Adrenal gland (tissue), 5 donors: Measurements from ENCODE around the gene STK11IP.

Experiments
- POLR2A ChIP-seq, 2 donors: fragments of 450-650 bp; IDR thresholded peaks; one replicate each; pipeline ENCODE4 v1.6.1; 2017; ENCODE audit warnings: antibody characterized with exemption in 2 of 2, mild to moderate bottlenecking in 2 of 2, moderate library complexity in 1 of 2
- TF ChIP-seq, protein P1 (sequence below), 6 experiments: fragments of 450-650 bp in 4 of 6; fragments of 200-600 bp in 2 of 6; sonication (generic) in 1 of 6; IDR thresholded peaks; 1 replicate in 5 of 6; 2 replicates in 1 of 6; pipeline versions ENCODE4 v1.5.1 to v1.8.0; 2016 to 2021; ENCODE audit warnings: antibody characterized with exemption in 6 of 6, mild to moderate bottlenecking in 2 of 6, moderate library complexity in 1 of 6
- donor health status: DM: no; HTN: no; CAD: no.

DNA sequence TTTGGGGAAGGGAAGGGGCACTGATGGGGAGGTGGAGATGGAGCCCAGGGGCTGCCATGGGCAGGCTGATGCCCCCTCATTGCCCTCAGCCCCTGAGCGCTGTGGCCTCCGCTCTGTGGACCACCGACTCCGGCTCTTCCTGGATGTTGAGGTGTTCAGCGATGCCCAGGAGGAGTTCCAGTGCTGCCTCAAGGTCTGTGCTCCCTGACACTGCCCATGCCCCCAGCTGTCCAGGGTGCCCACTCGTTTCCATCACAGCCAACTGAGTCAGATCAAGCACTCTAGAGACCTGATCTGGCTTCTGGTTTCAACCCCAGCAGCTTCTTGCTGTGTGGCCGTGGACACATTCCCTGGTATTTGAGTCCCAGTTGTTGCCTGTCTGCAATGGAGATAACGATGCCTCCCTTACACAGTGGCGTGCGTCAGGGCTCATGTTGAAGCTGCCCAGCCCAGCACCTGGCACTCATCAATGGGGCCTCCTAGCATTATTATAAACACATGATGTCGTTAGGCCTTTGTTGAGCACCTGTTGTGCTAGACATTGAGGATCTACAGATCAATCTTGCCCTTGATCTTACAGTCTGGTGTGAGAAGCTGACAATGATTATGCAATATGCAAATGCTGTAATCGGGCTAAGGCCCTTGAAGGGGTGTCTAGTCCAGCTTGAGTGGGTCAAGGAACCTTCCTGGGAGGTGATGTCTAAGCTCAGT, 14.4 kb downstream of the STK11IP start:
- no peak for TF ChIP-seq POLR2A (IDR thresholded peaks at IDR 0.05)
- TF ChIP-seq, protein P1, sequence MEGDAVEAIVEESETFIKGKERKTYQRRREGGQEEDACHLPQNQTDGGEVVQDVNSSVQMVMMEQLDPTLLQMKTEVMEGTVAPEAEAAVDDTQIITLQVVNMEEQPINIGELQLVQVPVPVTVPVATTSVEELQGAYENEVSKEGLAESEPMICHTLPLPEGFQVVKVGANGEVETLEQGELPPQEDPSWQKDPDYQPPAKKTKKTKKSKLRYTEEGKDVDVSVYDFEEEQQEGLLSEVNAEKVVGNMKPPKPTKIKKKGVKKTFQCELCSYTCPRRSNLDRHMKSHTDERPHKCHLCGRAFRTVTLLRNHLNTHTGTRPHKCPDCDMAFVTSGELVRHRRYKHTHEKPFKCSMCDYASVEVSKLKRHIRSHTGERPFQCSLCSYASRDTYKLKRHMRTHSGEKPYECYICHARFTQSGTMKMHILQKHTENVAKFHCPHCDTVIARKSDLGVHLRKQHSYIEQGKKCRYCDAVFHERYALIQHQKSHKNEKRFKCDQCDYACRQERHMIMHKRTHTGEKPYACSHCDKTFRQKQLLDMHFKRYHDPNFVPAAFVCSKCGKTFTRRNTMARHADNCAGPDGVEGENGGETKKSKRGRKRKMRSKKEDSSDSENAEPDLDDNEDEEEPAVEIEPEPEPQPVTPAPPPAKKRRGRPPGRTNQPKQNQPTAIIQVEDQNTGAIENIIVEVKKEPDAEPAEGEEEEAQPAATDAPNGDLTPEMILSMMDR (IDR thresholded peaks at IDR 0.05): no peak
